Measurements from ENCODE around the gene LRRC74A.
A peak's percentile ranks its signal among the peaks of the same experiment; 100 is the strongest.

The LRRC74A gene

GRCh38 chr14:76901171-76902055 is 75.2 kb downstream of the LRRC74A start:
- no peak for TF ChIP-seq CTCF (IDR thresholded peaks at IDR 0.05; ENCODE audit: low read depth, low read length)
- no peak overlapping the region for H3K4me3 ChIP-seq (ENCODE audit: low read depth, low read length)

- no peak overlapping the region for H3K4me3 ChIP-seq (ENCODE audit: low read depth, low read length)
- TF ChIP-seq CTCF (IDR thresholded peaks at IDR 0.05; ENCODE audit: low read depth, low read length) = no peak
These were observed 76.4 kb downstream of the LRRC74A start for GRCh38 chr14:76902591-76902990.

GRCh38 chr14:76904100-76904739 is 78.0 kb downstream of the LRRC74A start:
- H3K4me3 ChIP-seq (ENCODE audit: low read depth, low read length) = peak overlapping the region; percentile 30
- TF ChIP-seq CTCF (IDR thresholded peaks at IDR 0.05; ENCODE audit: low read depth, low read length) = no peak

GRCh38 chr14:76904740-76905569 is 78.7 kb downstream of the LRRC74A start:
- peak overlapping the region; percentile 30 for H3K4me3 ChIP-seq (ENCODE audit: low read depth, low read length)
- no peak for TF ChIP-seq CTCF (IDR thresholded peaks at IDR 0.05; ENCODE audit: low read depth, low read length)

- H3K4me3 ChIP-seq (ENCODE audit: low read depth, low read length) = no peak overlapping the region
- no peak for TF ChIP-seq CTCF (IDR thresholded peaks at IDR 0.05; ENCODE audit: low read depth, low read length)
These were observed 82.6 kb downstream of the LRRC74A start for GRCh38 chr14:76908834-76909233.

GRCh38 chr14:76909266-76909665 is 83.1 kb downstream of the LRRC74A start:
- no peak overlapping the region for H3K4me3 ChIP-seq (ENCODE audit: low read depth, low read length)
- no peak for TF ChIP-seq CTCF (IDR thresholded peaks at IDR 0.05; ENCODE audit: low read depth, low read length)

Data from WI38 (cell line).